Activated CD8-positive, alpha-beta memory T cell treated with anti-CD3 and anti-CD28 coated beads, Interleukin-2, amount 50 U/mL, for 4 hours (primary cell): ENCODE measurements around the gene SENP7.
"Not testable (repeated sequence)": the region's sequence is repeated elsewhere in the genome, so short reads cannot be mapped to it uniquely, and the experiment has no call there.

Experiments
- DNase-seq: peaks from one replicate; pipeline ENCODE4 v3.0.0-alpha.2; 2020

Gene SENP7

DNA sequence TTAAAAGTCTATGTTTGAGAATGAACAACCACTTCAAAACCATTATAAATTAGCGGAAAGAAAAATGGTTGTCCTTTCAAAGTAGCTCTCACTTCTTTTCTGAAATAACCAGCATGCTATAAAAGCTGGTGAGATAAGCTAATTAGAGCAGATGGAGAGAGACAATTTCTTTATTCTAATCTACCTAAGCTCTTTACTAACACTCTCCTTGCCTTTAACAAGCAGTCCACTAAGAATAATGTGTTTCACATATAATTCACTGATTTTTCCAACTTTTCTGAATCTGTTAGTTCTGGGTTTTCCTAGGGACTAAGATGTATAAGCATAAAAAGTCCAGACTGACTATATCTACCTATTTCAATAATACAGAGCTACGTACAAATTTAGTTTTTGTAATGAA, 192.5 kb downstream of the SENP7 start, which contains the start of gene IMPG2:
Gene IMPG2 (minus strand): TSS at position 101 of the 400 bp plus-strand sequence. CDS start 203 bp downstream, outside the sequence.
- DNase-seq: no peak

DNA sequence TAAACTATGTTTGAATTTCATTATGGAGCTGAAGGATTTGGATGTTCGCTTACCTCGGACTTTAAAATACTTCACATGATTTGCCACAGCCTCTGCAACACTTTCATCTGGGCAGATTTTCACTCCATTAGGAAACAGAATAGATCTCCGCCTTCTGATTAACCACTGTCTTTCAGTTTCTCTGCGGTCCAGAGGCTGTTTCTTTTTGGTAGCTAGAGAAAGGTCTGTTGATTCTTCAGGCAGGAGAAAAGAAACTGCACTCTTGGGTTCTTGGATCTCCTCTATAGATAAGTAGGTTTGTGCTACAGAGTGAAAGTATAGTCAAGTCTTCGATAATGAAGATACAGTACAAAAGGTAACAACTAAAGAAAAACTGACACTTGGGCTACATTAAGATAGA, 193.5 kb downstream of the SENP7 start:
- DNase-seq: no peak

DNA sequence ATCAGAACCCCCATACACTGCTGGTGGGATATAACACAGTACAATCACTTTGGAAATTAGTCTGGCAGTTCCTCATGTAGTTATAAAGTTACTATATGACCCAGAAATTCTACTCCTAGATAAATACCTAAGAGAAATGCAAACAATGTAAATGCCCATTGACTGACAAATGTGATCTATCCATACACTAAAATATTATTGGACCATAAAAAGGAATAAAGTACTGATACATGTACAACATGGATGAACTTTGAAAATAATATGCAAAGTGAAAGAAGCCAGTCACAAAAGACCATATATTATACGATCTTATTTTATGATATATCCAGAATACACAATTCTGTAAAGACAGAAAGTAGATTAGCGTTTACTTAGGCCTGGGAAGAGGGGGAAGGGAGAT, 200.5 kb downstream of the SENP7 start:
- DNase-seq: no peak

DNA sequence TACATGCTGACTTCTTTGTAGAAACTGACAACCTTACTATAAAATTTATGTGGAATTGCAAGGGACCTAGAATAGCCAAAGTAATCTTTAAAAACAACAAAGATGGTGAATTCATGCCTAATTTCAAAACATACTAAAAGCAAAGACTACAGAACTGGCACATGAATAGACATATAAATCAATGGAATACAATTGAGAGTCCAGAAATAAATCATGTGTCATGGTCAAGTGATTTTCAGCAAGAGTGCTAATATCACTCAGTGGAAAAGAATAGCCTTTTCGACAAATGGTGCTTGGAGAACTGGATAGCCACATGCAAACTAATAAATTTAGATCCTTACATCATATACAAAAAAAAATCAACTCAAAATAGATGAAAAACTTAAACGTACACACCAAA, 201.3 kb downstream of the SENP7 start:
- DNase-seq: no peak

DNA sequence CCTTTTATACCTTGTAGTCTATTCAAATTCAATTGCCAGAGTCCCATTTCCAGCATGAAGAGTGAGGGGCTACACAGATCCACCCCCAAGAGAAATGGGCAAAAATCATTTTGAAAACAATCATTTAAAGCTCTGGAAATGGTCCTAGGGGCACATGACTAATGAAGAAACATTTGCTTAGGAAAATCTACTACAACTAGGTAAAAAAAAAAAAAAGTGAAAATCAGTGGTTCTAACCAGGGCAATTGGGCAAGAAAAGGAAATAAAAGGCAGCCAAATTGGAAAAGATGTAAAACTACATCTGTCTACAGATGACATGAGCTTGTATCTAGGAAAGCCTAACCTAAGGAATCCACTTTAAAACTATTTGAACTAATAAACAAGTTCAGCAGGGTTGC, 202.0 kb downstream of the SENP7 start:
- DNase-seq: no peak

DNA sequence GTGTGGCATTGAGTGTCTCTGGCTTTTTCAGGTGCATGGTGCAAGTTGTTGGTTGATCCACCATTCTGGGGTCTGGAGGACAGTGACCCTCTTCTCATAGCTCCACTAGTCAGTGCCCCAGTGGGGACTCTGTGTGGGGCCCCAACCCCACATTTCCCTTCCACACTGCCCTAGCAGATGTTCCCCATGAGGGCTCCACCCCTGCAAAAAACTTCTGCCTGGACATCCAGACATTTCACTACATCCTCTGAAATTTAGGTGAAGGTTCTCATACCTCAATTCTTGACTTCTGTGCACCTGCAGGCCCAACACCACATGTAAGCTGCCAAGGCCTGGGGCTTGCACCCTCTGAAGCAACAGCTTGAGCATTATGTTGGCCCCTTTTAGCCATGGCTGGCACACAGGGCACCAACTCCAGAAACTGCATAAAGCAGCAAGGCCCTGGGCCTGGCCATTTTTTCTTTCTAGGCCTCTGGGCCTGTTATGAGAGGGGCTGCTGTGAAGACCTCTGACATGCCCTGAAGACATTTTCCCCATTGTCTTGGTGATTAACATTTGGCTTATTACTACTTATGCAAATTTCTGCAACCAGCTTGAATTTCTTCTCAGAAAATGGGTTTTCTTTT, 204.8 kb downstream of the SENP7 start:
- not testable (repeated sequence) for DNase-seq

DNA sequence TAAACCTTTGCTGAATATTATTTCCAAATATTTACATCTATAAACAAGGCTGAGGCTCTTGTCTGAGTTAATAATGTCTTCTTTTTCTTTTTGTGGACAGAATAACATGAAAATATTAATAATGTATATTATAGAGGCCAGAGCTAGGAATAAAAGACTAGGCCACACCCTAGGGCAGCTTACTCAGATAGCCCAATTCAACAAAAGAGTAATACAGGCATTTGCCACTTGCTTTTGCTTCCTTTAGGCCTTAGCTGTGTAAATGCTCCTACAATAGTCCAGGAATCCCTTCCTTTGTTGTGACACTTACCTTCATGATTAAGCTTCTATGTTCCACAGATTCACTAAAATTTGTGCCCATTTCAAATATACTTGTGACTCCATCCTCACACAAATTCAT, 209.2 kb downstream of the SENP7 start:
- no peak for DNase-seq

DNA sequence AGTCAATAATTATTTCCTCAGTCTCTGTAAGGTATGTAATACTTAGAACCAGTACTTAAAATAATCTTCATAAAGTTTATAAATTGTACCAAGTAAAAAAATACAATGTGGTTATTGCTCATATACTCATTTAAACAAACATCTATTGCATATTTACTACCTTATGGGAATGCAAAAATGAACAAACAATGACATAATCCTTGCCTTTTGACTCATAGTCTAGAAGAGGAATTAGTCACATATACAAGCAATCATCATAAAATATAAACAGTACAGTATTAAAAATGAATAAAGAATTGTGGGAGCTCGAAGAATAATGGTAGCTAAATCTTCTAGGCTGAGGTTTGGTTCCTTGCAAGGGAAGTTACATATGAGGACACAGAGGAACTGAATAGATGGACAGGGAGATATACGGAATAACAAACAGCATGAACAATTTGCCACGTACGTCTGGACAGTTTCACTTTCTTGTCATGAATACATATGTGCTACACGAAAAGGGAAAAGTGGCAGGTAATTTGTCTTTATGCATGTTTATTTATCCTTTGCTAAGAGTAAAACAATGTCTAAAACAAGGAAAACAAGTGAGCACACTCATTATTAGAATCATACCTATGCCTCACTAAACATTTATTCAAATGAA, 209.8 kb downstream of the SENP7 start:
- no peak for DNase-seq

DNA sequence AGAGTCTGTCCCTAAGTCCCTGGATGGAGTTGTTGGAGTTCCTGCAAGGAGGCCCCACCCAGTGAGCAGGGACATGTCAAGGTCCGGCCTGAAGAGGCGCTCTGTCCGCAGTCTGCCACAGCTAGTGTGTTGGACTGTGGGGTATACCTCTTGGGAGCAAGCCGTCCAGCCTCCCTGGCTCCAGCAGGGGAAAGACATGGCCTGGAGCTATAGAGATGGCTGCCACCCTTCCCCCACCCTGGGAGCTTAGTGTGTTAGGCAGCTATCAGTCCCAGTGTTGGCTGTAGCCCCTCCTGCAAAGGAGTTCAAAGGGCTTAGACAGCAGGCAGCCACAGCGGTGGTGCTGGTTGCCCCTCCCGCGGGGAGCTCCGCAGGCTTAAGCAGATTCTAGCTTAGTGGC, 212.9 kb downstream of the SENP7 start:
- no peak for DNase-seq

DNA sequence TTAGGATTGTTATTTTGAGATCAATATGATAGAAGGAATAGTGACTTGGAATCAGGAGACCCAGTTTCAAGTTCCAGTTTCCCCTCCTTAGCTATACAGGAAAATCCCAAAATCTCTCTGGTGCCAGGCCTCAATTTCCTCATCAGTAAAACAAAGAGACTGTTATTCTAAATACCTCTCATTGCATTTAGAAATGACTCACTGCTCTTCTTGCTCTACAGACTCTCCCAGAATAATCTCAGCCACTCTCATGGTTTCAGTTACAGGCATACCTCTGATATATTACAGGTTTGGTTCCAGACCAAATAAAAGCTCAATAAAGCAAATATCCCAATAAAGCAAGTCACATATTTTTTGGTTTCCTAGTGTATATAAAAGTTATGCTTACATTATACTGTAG, 221.0 kb downstream of the SENP7 start:
- DNase-seq: no peak

DNA sequence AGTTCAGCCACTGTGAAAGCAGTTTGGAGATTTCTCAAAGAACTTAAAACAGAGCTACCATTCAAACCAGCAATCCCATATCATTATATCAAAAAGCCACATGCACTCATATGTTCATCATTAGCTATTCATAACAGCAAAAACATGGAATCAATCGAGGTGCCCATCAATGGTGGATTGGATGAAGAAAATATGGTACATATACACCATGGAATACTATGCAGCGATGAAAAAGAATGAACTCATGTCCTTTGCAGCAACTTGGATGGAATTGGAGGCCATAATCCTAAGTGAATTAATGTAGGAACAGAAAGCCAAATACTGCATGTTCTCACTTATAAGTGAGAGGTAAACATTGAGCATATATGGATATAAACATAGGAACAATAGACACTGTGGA, 224.7 kb downstream of the SENP7 start:
- DNase-seq: no peak

DNA sequence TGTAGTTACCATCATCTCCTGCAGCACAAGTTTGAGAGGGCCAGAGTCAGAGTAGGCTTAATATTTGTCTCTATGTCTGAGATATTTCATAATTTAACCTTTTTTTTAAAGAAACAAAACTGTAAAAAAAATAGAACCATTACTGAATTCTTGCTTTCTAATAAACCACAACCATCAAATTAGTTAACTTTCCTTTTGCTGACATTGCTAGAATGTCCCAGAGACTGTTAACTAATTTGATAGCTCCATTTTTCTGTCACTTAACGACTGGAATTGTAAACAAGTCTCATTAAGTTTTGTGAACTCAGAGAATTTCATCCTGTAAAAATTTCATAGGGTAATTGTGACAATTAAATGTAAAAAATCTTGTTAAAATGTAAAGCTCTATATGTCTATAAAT, 228.3 kb downstream of the SENP7 start:
- DNase-seq: no peak

DNA sequence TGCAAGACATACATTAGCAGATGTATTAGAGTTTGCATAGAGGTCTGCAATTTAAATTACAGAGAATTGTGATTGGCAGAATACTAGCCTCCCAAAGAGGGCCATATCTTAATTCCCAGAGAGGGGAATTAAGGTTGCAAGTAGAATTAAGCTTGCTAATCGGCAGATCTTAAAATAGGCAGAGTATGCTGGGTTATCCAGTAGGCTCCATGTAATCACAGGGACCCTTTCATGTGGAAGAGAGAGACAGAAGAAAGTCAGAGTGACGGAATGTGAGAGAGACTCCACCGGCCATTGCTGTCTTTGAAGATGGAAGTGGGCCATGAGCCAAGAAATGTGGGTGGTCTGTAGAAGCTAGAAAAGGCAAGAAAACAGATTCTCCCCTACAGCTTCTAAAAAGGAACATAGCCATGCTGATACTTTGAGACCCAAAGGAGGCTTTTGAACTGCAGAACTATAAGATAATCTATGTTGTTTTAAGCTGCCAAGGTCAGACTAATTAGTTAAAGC, 231.4 kb downstream of the SENP7 start:
- no peak for DNase-seq

DNA sequence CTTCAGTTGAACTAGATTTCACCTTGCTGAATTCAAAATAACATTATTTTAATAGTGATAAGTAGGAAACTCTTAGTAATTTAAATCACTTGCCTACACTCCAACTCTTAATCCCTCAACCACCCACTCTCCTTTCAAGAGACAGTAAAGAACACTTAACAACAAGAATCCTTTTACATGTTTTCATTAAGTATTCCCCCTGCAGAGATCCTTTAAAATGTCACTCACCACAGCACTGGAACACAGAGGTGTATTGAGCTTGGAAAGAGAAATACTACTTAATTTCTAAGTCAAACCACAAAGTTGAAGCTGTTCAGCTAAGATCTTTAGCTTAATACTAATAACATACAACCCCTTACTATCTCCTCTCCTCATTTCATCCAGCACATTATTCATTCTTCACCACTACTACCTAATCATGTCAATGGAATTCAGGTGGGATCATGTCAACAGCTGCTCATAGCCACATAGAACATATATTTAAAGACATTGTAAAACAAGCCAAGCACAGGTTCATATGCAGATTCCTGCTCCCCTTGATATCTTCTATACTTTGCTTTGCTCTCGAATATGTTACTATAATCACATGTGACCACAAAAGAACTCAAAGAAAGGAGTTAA, 233.1 kb downstream of the SENP7 start:
- DNase-seq: no peak

DNA sequence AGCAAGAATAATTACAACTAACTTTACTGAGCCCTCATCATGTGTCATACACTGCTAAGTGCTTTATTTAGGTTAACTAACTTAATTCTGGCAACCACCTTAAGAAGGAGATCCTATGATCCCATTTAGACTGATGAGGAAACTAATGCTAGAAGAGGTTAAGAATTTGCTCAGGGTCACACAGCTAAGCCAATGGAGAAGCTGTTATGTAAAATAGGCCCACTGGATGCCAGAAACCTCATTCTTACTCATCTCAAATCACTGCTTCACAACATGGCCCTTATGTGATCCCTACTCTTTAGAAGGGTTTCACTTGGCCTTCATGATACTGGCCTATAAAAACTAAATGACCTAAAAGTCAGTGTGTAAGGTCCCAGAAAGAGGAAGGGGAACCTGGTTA, 233.8 kb downstream of the SENP7 start:
- no peak for DNase-seq

DNA sequence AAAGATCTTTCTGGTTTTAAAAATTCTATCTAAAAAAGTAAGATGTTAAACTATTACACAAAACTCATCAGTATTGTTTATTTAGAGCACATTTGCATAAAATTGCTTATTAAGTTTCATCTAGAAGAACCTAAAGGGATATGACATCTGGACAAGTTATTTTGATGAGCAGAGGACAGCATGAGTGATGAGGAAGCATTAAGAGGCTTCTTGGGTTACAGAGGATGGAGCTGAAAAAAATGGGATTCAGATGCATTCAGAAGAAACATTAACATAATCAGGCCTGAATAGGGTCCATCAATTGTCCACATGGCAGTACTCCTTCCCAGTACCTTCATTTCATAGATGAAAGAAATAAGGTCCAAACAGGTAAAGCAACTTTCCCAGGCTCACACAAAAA, 234.3 kb downstream of the SENP7 start:
- no peak for DNase-seq
